Activated T-helper 1 cell treated with anti-CD3 and anti-CD28 coated beads, Interleukin-12 subunit alpha, Interleukin-12 subunit beta, Interleukin-2, Interleukin-4 antibody, amounts not matched to agents 30 ng/mL and 10 ng/mL and 1 ng/mL, durations not matched to agents 14 hours and 24 hours and 36 hours (primary cell): Measurements from ENCODE around the gene NVL. TPM values are rescaled to one million over a fixed set of nuclear protein-coding genes. Genes with fewer than 3 reads are reported as not detected.

ENCODE experiments used
- DNase-seq: peaks from one replicate; pipeline ENCODE4 v3.0.0; 2021; ENCODE audit warnings: low spot score
- H3K27ac Mint-ChIP-seq: one replicate; pipeline ENCODE4 v1.8.0; 2021; ENCODE audit warnings: mild to moderate bottlenecking, mixed read lengths
- H3K27me3 Mint-ChIP-seq: one replicate; pipeline ENCODE4 v1.8.0; 2022; ENCODE audit warnings: mild to moderate bottlenecking, moderate library complexity, mixed read lengths; ENCODE audit not compliant: insufficient read depth
- H3K36me3 Mint-ChIP-seq: one replicate; pipeline ENCODE4 v1.8.0; 2021; ENCODE audit warnings: low read depth, mixed read lengths
- H3K4me1 Mint-ChIP-seq: one replicate; pipeline ENCODE4 v1.8.0; 2021; ENCODE audit warnings: low read depth, mixed read lengths
- H3K4me3 Mint-ChIP-seq: one replicate; pipeline ENCODE4 v1.8.0; 2021; ENCODE audit warnings: mild to moderate bottlenecking, moderate library complexity, mixed read lengths
- H3K9me3 Mint-ChIP-seq: one replicate; pipeline ENCODE4 v1.8.0; 2021; ENCODE audit warnings: mixed read lengths
- intact Hi-C: fragments of 100-400 bp; cut with micrococcal nuclease; formaldehyde crosslinking; loops from one replicate; pipeline ENCODE4 v1.15.1; 2024
- total RNA-seq: library from RNA; stranded (reverse); gene quantifications from 2 replicates; pipeline ENCODE4 v1.2.3, GENCODE V29; 2022

NVL gene
- total RNA-seq, 1 donor from 2014 or later, result 47.6 TPM

DNA sequence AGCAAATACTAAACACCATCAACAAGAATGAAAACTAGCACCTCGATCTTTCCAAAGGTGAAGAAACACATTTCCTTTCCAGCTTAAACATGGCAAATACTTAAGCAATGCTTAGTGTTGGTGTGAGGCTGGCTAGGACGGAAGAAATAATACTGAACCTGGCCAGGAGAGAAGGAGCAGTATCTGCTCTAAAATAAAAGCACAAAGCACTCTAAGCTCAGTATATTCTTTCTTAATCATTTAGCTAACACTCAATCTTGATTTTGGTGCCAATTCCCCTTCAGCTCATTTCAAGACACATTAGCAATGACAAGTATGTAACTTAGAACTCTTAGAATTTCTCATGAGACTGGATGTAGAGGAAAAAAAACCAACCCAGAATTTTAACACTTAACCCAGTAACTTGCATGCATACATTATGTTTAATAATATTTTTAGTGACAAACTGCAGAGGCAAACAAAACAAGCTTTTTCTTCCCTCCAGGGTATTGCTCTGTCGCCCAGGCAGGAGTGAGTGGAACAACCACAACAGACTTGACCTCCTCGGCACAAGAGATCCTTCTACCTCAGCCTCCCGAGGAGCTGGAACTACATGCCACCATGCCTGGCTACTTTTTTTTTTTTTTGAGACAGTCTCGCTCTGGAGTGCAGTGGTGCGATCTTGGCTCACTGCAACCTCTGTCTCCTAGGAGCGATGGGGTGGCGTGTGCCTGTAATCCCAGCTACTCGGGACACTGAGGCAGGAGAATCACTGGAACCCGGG is 92.7 kb downstream of the NVL start:
- Mint-ChIP-seq H3K27me3 (no peaks in the 10 kb centered on the region), H3K9me3 (no peaks in the 10 kb centered on the region), H3K4me3 (no peak overlapping the region), H3K27ac (no peak overlapping the region), H3K4me1 (no peaks in the 10 kb centered on the region), H3K36me3 (peaks cover 20% of the 10 kb centered on the region)
- no peak for DNase-seq
- intact Hi-C loops, result no loop called here

DNA sequence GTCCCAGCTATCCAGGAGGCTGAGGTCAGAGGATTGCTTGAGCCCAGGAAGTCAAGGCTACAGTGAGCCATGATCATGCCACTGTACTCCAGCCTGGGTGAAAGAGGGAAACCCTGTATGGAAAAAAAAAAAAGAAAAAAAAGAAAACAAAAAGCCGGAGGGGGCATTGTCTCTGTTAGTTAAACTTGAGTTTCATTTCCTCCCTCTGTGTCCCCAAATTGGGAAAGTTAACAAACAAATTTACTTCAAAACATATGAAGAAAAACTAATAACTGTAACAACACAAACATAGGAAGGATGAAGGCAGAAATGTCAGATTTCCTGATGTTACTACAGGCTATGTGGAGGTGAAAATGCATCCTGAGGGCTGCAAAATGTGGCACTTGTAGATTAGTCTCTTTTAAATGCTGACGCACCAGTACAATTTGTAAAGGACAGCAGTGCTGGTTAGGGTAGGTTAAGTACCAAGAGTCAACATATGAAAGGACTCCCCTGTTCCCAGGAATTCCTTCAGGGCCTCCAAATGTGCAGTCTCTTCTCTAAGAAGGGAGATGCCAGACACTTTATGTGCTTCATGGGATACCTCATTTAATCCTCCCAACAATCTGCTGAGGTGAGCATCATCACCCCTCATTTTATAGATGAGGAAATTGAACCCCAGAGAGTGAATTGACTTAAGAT is 94.0 kb downstream of the NVL start:
- H3K4me3 Mint-ChIP-seq, result no peak overlapping the region
- no peak for DNase-seq
- intact Hi-C loops, result no loop called here
- H3K4me1 Mint-ChIP-seq, result no peaks in the 10 kb centered on the region
- H3K27me3 Mint-ChIP-seq, result no peaks in the 10 kb centered on the region
- H3K27ac Mint-ChIP-seq, result no peak overlapping the region
- H3K36me3 Mint-ChIP-seq, result peaks cover 22% of the 10 kb centered on the region
- H3K9me3 Mint-ChIP-seq, result no peaks in the 10 kb centered on the region

DNA sequence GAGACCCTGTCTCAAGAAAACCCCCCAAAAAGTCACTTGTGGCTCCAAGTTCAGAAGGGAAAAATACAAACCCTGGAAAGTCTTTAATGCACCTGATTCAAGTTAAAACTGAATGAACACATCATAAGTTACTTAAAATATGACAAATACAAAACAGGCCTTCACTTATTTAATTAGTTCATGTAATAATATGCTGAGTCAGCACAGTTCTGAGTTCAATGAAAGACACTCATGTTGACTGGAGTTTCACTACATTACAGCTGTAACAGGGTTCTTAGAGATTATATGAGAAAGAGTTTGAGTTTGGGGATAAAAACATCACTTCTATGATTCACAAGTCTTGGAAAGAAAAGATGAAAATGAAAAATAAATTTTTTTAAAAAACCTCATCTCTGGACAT is 96.0 kb downstream of the NVL start:
- Mint-ChIP-seq H3K36me3 (peaks cover 24% of the 10 kb centered on the region), H3K4me1 (no peaks in the 10 kb centered on the region), H3K27me3 (no peaks in the 10 kb centered on the region), H3K9me3 (no peaks in the 10 kb centered on the region), H3K27ac (no peak overlapping the region), H3K4me3 (no peak overlapping the region)
- intact Hi-C loops, result no loop called here
- no peak for DNase-seq

DNA sequence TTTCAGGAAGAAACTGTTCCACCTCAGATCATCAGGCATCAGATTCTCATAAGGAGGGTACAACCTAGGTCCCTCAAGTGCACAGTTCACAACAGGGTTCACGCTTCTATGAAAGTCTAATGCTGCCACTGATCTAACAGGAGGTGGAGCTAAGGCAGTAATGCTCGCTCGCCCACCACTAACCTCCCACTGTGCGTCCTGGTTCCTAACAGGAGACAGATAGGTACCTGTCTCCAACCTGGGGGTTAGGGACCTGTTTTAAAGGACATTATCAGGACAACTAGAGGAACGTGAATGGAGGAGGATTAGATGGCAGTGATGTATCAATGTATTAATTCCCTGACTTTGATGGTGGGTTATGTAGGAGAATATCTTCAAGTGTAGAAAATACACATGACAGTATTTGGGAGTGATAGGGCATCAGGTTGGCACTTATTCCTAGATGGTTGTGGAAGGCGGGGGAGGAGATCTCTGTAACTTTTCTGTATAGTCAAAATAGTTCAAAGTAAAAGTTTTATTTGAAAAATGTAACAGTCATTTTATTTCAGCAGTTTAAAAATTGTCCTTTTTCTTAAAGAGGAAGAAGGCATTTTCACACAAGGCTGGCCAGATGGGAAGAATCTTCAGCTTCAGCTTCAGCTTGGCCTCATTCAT is 103.0 kb downstream of the NVL start:
- no peak for DNase-seq
- Mint-ChIP-seq H3K4me1 (no peaks in the 10 kb centered on the region), H3K36me3 (peaks cover 17% of the 10 kb centered on the region), H3K27ac (no peak overlapping the region), H3K9me3 (no peaks in the 10 kb centered on the region), H3K4me3 (no peak overlapping the region), H3K27me3 (no peaks in the 10 kb centered on the region)
- intact Hi-C loops, result no loop called here

DNA sequence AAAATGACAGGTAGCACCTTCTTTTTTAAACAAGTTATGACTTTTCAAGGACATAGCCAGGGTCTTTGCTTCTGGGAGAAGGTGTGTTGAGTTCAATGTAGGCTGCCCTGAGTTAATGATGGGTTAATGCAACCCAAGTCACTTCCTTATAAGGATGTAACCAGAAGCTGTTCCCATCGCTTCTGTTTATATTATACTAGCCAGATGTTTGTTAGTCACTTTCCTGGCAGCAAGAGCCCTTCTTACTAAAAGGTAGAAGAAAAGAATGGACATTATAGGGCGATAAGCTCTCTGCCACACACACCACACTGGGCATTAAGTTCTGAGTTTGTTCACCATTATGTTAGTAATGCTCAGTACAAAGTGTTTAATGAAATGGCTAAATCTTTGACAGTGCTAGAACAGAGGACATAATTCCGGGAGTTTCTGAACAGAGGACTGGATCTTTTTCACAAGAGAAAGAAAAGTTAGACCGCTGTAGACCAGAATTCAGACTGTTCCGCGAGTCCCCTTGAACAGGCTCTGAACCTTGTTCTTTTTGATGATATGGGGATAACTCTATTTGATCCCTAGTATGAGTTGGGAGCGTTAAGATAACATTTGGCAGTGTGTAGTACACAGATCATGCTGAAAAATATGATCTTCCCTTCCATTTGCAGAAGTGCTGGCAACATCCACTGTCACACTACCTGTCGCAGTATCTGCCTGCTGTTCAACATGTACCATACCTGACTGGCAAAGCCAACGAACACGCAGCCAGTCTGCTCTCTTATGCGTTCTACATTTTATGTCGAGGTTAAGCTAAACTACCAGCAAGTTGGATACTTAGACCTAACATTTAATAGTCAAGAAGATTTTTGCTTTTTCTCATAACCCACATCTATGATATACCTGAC is 105.9 kb downstream of the NVL start:
- H3K27me3 Mint-ChIP-seq, result no peaks in the 10 kb centered on the region
- DNase-seq, result no peak
- intact Hi-C loops, result no loop called here

DNA sequence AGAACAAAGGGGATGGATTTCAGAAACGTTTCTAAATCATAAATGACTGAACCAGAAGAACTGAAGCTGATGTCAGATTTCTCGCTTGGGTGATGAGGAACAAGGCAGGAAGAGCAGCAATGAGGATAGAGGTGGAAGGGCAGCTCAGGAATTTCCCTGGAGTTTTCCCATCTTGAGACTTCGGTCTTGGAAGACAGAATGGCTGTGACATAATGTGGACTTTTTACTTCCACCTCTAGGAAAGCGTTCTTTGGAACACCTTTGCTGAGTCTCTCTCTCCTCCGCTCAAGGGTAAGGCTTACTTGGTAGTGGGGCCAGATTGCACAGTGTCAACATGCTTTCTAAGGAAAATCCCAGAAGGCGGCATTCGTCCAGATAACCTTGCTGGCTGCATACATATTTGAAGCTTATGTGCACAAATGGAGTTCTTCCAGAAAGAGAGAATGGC is 110.3 kb downstream of the NVL start:
- no peak for DNase-seq
- intact Hi-C loops, result no loop called here
- Mint-ChIP-seq H3K36me3 (no peaks in the 10 kb centered on the region), H3K27me3 (peaks cover 3% of the 10 kb centered on the region), H3K4me1 (no peaks in the 10 kb centered on the region), H3K27ac (no peak overlapping the region), H3K9me3 (no peaks in the 10 kb centered on the region), H3K4me3 (no peak overlapping the region)

More for the DNA sequence above, 105.9 kb downstream of the NVL start:
- Mint-ChIP-seq H3K9me3 (no peaks in the 10 kb centered on the region), H3K36me3 (peaks cover 10% of the 10 kb centered on the region), H3K4me3 (no peak overlapping the region), H3K27ac (no peak overlapping the region), H3K4me1 (no peaks in the 10 kb centered on the region)

DNA sequence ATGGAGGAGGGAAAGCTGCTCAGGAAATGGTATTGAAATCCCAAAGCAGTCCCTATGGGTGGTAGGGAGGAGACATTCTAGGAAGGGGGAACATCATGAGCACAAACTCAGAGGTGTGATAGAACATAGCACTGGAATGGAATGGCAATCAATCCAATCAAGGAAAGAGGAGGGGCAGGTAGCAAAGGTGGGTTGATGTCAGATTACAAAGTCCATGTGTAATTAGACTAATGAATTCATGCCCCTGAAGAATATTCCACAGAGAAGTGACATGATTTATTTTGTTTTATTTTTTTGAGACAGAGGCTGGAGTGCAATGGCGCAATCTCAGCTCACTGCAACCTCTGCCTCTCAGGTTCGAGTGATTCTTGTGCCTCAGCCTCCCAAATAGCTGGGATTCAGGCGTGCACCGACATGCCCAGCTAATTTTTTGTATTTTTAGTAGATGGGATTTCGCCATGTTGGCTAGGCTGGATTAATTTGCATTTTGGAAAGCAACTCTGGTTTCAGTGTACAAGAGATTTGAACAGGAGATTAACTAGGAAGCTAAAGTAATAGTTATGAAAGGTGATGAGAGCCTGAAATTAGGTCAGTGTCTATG is 110.9 kb downstream of the NVL start:
- DNase-seq, result no peak
- Mint-ChIP-seq H3K4me3 (no peak overlapping the region), H3K27me3 (peaks cover 3% of the 10 kb centered on the region), H3K9me3 (no peaks in the 10 kb centered on the region), H3K4me1 (no peaks in the 10 kb centered on the region), H3K27ac (no peak overlapping the region), H3K36me3 (no peaks in the 10 kb centered on the region)
- intact Hi-C loops, result no loop called here

DNA sequence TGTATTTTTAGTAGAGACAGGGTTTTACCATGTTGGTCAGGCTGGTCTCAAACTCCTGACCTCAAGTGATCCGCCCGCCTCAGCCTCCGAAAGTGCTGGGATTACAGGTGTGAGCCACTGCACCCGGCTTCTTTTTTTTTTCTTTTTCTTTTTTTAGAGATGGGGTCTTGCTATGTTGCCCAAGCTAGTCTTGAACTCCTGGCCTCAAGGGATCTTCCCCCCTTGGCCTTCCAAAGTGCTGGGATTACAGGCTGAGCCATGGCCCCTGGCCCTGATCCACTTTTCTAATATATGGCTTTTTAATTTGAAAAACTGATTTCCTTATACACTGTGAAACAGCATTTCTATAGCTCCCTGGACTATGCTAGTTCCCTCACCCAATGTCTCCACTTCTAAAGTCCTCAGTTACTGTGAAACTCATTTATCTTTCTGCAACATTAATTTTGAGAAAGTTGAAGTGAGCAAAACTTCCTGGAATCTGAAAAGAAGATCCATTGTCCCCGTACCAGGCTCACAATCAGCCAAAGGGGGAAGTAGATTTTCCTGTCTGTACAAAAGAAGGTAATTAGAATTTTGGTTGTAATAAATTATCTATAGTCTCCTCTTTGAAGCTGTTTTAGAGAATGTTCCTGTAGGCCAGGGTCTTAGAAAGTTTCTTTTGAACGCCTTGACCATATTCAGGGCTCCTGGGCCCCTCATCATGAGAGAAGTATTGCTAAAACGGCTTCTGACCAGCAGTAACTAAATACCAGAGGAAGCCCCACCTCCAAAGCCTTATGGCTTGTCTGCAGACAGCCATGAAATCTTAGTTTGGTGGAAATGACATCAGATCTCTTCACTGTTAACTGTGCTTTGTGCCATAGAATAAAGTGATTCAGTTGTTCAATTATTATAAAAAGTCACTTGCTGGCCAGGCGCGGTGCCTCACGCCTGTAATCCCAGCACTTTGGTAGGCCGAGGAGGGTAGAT is 112.0 kb downstream of the NVL start:
- Mint-ChIP-seq H3K27ac (no peak overlapping the region), H3K9me3 (no peaks in the 10 kb centered on the region), H3K36me3 (no peaks in the 10 kb centered on the region), H3K4me3 (no peak overlapping the region), H3K4me1 (no peaks in the 10 kb centered on the region), H3K27me3 (peaks cover 3% of the 10 kb centered on the region)
- intact Hi-C loops, result no loop called here
- no peak for DNase-seq

DNA sequence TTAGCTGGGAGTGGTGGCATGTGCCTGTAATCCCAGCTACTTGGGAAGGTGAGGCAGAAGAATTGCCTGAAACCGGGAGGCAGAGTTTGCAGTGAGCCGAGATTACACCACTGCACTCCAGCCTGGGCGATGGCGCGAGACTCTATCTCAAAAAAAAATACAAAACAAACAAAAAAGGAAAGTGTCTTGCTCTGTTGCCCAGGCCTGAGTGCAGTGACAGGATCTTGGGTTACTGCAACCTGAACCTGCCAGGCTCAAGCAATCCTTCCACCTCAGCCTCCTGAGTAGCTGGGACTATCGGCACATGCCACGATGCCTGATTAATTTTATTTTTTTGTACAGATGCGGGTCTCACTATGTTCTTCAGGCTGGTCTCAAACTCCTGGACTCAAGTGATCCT is 113.6 kb downstream of the NVL start:
- Mint-ChIP-seq H3K36me3 (no peaks in the 10 kb centered on the region), H3K27ac (no peak overlapping the region), H3K9me3 (no peaks in the 10 kb centered on the region), H3K4me3 (no peak overlapping the region), H3K4me1 (no peaks in the 10 kb centered on the region), H3K27me3 (peaks cover 3% of the 10 kb centered on the region)
- intact Hi-C loops, result no loop called here
- no peak for DNase-seq

DNA sequence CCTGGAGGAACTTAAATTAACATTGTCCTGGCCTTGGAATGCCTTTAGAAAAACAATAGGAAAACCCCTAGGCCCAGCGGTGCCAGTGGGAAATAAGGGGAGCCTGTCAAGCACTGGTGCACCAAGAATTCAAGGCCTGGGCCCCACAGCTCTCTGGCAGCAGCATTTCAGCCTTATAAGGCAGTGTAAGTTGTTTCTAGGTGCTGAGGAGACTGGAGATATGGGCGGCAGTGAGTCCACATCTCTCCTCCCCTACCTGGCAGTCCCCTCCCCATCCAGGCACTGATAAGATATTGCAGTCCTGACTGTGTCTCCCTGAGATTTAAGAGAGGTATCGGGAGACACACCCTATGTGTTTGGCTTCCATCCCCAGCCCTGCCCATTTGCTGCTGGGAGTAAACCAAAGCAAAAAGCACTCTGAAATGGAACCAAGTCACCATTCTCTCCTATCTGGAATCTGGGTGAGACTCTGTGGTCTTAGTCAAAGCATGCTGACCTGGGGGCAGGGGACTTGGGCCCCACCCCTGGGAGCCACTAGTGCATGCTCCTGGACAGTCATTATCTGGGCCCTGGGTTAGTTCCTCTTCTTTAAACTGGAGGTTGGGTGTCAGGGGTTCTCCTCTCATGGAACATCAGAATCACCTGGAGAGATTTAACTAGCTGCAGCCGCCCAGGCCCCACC is 116.4 kb downstream of the NVL start:
- Mint-ChIP-seq H3K9me3 (no peaks in the 10 kb centered on the region), H3K4me1 (no peaks in the 10 kb centered on the region), H3K27ac (no peak overlapping the region), H3K4me3 (no peak overlapping the region), H3K27me3 (no peaks in the 10 kb centered on the region), H3K36me3 (no peaks in the 10 kb centered on the region)
- DNase-seq, result no peak
- intact Hi-C loops, result no loop called here

DNA sequence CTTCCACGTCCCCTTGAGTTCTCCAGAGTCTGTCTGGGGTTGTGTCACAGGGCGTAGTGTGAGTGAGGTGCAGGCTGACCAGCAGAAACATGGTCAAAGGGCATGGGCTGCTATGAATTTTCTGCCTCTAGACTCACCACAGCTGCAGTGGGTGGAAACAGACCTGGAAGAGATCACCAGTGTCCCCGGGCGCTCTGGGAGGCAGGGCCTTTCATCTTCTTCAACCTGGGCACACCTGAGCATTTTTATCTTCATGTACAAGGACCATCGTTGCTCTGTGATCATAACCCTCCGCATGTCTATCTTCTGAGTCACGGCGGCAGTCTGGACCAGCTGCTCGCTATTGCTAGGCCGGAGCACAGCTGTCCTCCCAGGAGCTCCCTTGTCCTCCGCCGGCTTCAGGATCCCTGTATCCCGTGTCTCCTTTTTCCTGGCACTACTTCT is 117.3 kb downstream of the NVL start:
- Mint-ChIP-seq H3K4me3 (no peak overlapping the region), H3K27me3 (no peaks in the 10 kb centered on the region), H3K4me1 (no peaks in the 10 kb centered on the region), H3K36me3 (no peaks in the 10 kb centered on the region), H3K27ac (no peak overlapping the region), H3K9me3 (no peaks in the 10 kb centered on the region)
- intact Hi-C loops, result no loop called here
- DNase-seq, result no peak
